Natural killer cell treated with Interleukin-12 subunit alpha and Interleukin-12 subunit beta and Interleukin-15 and Interleukin-18, amount 100 ng/mL, for 72 hours (primary cell): ENCODE measurements around the gene FIGN. TPM values are rescaled to one million over a fixed set of nuclear protein-coding genes. Genes with fewer than 3 reads are reported as not detected.

Experiments
- ATAC-seq, 2 donors: fragments of 150-1000 bp; cut with Tn5 transposase in 1 of 2; sonication (Bioruptor Pico), chemical (Tn5 transposase) in 1 of 2; 2 replicates each; pipeline ENCODE4 v1.10.0; 2021
- DNase-seq: peaks from one replicate; pipeline ENCODE4 v3.0.0; 2022; ENCODE audit warnings: low spot score
- H3K27ac Mint-ChIP-seq, 2 donors: 1 replicate in 1 of 2; 2 replicates in 1 of 2; pipeline ENCODE4 v1.8.0; 2022; ENCODE audit warnings: mixed read lengths in 2 of 2, mild to moderate bottlenecking in 1 of 2, moderate library complexity in 1 of 2
- H3K27me3 Mint-ChIP-seq, 2 donors: 1 replicate in 1 of 2; 2 replicates in 1 of 2; pipeline ENCODE4 v1.8.0; 2022; ENCODE audit warnings: mixed read lengths in 2 of 2
- H3K36me3 Mint-ChIP-seq: one replicate; pipeline ENCODE4 v1.8.0; 2022; ENCODE audit warnings: mixed read lengths
- H3K4me1 Mint-ChIP-seq, 2 donors: 1 replicate in 1 of 2; 2 replicates in 1 of 2; pipeline ENCODE4 v1.8.0; 2022; ENCODE audit warnings: low read depth in 2 of 2, mixed read lengths in 2 of 2, mild to moderate bottlenecking in 1 of 2
- H3K4me3 Mint-ChIP-seq: one replicate; pipeline ENCODE4 v1.8.0; 2022; ENCODE audit warnings: mixed read lengths
- H3K9me3 Mint-ChIP-seq: 2 replicates; pipeline ENCODE4 v1.8.0; 2022; ENCODE audit warnings: mixed read lengths
- total RNA-seq, 2 donors: library from RNA; stranded (reverse); gene quantifications; one replicate each; pipeline ENCODE4 v1.2.3, GENCODE V29; 2022

The FIGN gene, protein sequence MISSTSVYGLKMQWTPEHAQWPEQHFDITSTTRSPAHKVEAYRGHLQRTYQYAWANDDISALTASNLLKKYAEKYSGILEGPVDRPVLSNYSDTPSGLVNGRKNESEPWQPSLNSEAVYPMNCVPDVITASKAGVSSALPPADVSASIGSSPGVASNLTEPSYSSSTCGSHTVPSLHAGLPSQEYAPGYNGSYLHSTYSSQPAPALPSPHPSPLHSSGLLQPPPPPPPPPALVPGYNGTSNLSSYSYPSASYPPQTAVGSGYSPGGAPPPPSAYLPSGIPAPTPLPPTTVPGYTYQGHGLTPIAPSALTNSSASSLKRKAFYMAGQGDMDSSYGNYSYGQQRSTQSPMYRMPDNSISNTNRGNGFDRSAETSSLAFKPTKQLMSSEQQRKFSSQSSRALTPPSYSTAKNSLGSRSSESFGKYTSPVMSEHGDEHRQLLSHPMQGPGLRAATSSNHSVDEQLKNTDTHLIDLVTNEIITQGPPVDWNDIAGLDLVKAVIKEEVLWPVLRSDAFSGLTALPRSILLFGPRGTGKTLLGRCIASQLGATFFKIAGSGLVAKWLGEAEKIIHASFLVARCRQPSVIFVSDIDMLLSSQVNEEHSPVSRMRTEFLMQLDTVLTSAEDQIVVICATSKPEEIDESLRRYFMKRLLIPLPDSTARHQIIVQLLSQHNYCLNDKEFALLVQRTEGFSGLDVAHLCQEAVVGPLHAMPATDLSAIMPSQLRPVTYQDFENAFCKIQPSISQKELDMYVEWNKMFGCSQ
- total RNA-seq, result not detected

DNA sequence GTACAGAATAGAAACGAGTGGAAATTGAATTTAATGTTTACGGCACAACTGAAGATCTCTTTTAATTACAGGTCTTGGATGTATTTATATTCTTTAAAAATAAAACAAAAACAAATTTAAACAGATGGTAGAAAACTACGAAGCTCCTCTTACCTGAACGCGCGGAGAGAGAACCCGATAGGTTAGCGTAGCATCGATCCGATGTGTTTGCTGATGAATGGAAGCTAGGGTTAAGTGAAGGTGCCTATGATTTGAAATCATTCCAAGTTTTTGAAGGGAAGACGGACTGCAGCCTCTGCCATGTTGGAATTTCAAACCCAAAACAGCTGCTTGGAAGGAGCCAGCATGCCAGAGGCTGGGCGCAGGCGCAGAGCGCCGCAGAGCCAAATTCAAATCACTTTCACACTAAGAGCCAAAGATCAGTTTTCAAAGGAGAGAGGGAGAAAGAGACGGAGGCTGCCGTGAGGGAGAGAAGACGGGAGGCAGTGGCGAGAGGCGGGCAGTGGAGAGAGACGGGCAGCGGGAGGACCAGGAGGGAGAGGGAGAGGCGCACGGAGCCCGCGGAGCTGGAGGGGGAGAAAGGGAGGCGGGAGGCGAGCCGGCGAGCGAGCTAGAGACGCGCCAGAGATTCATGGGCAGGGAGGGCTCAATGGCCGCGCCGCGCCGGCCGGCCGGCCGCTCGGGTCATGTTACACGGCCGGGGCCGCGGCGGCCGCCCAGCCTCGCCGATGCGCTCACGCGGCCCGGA, at the start of gene FIGN:
Gene FIGN, minus strand, starts transcription at position 324 of the 748 bp plus-strand sequence. CDS start 1,081 bp downstream, outside the sequence.
- peaks cover 6% of the 10 kb centered on the region for H3K9me3 Mint-ChIP-seq

DNA sequence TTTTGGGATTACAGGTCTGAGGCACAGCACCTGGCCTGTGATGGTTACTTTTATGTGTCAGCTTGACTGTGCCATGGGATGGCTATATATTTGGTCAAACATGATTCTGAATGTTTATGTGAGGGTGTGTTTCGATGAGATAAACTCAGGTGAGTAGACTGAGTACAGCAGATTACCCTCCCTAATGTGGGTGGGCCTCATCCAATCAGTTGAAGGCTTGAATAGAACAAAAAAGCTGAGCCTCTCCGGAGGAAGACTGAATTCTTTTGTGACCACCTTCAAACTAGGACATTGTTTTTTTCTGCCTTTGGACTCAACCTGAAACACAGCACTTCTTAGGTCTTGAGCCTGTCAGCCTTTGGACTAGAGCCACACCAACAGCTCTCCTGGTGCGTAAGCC, 49.4 kb upstream of the FIGN start:
- no peak overlapping the region for H3K4me3 Mint-ChIP-seq
- peaks cover 5% of the 10 kb centered on the region for H3K9me3 Mint-ChIP-seq
- H3K4me1 Mint-ChIP-seq, result no peaks in the 10 kb centered on the region
- DNase-seq, result no peak
- ATAC-seq, result no peak
- no peaks in the 10 kb centered on the region for H3K27me3 Mint-ChIP-seq
- H3K36me3 Mint-ChIP-seq, result no peaks in the 10 kb centered on the region
- H3K27ac Mint-ChIP-seq, result no peak overlapping the region

More for the DNA sequence above, at the start of gene FIGN:
- Mint-ChIP-seq H3K27me3 (peaks cover 11 to 16% of the 10 kb centered on the region in 2 donors), H3K27ac (no peak within 1 kb of the TSS), H3K4me1 (no peaks in the 10 kb centered on the region), H3K4me3 (no peak within 1 kb of the TSS), H3K36me3 (peaks cover 7% of the 10 kb centered on the region)
- no peak for ATAC-seq
- no peak for DNase-seq

DNA sequence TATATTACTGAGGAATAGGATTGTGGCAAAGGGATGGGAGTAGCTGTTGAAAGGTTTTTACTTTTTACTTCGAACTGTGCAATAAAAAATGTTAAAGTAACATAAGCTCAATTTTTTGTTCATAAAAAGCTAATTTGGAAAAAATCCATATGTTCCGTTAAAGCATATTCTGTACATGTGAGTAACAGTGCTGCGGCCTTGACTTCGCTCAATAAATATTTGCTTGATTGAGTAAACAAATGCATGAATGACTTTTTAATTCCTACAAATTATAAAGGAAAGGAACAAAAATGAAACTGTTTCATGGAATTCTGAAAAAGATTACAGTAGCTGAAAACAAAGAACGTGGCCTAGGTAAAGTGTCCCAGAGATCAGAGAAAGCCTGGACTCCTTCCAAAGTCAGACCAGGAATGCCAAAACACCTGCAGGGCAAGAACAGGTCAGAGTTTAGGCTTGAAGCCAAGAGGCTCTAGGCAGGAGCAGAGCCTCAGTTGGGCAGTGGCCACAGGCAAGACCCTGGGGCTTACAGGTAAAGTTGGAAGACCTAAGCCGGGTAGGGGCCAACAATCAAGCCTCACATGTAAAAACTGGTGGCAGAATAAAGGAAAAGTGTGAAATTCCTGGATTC, 44.3 kb upstream of the FIGN start:
- Mint-ChIP-seq H3K9me3 (peaks cover 10% of the 10 kb centered on the region), H3K27me3 (no peaks in the 10 kb centered on the region), H3K36me3 (no peaks in the 10 kb centered on the region), H3K27ac (no peak overlapping the region), H3K4me1 (no peaks in the 10 kb centered on the region), H3K4me3 (no peak overlapping the region)
- ATAC-seq (no peak), DNase-seq (no peak)

DNA sequence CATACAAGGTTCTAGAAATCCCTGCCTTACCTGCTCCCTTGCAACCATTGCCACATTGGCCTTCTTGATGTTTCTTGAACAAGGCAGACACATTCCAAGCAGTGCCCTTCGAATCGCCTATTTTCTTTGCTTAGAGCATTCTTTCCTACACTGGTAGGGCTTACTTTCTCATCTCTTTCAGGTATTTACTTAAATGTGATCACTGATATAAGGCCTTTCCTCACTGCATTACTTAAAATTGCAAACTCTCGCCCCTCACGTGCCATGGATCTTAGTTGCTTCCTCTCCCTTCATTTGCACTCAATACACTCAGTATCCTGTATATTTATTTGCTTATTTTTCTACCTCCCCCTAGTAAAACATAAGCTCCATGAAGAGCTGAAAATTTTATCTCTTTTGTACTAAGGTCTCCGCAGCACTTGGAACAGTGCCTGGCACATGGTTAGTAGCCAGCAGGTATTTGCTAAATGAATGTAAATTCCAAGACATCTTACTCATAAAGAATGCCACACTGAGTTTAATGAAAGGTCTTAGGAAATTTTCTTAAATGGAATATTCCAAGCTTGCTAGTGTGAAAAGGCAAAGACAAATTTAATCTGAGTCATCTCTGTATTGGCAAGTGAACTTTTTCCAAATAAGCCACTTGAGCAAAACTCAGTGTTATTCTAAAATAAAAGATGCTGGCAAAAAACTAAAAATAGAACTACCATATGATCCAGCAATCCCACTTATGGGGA, 42.4 kb upstream of the FIGN start:
- Mint-ChIP-seq H3K9me3 (peaks cover 10% of the 10 kb centered on the region), H3K27ac (no peak overlapping the region), H3K36me3 (no peaks in the 10 kb centered on the region), H3K27me3 (no peaks in the 10 kb centered on the region), H3K4me1 (no peaks in the 10 kb centered on the region), H3K4me3 (no peak overlapping the region)
- ATAC-seq (no peak), DNase-seq (no peak)

DNA sequence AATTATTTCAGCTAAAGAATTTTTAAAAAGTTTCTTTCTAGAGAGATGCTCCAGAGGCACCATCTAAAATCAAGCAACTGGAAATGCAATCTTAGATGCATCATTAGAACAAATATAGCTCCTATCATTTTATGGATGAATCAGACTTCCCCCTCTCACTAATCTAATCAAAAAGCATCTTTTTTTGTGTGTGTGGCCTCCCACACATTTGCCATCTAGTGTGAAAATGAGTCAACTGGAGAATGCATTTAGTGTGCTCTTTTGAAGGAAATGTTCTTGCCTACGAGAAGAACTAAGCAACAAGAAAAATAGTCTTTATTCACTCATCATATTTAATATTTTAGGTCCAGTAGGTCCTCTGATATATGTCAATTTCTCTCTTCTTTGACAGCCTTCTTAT, 39.5 kb upstream of the FIGN start:
- DNase-seq (no peak), ATAC-seq (no peak)
- no peak overlapping the region for H3K27ac Mint-ChIP-seq
- H3K4me3 Mint-ChIP-seq, result no peak overlapping the region
- no peaks in the 10 kb centered on the region for H3K4me1 Mint-ChIP-seq
- H3K27me3 Mint-ChIP-seq, result no peaks in the 10 kb centered on the region
- H3K36me3 Mint-ChIP-seq, result no peaks in the 10 kb centered on the region
- peaks cover 16% of the 10 kb centered on the region for H3K9me3 Mint-ChIP-seq

DNA sequence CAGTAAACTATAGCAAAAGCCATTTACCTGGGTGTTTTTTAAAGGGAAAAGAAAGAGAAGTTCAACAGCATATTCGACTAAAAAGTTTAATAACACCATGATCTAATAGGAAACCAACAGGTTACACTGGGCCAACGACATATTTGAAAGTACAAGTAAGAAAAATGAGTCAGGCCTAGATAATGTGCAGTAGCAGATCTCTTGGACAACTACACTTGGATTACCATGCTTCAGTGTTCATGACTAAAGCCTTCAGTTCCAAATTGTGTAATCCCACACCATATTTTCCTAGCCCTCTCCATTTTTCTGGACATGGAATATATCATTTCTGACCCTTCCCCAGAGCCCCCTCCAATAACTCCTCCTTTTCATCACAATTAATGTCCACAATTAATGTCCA, 39.1 kb upstream of the FIGN start:
- no peak for ATAC-seq
- no peak overlapping the region for H3K27ac Mint-ChIP-seq
- H3K4me3 Mint-ChIP-seq, result no peak overlapping the region
- no peaks in the 10 kb centered on the region for H3K27me3 Mint-ChIP-seq
- H3K36me3 Mint-ChIP-seq, result no peaks in the 10 kb centered on the region
- H3K4me1 Mint-ChIP-seq, result no peaks in the 10 kb centered on the region
- H3K9me3 Mint-ChIP-seq, result peaks cover 16% of the 10 kb centered on the region
- no peak for DNase-seq

DNA sequence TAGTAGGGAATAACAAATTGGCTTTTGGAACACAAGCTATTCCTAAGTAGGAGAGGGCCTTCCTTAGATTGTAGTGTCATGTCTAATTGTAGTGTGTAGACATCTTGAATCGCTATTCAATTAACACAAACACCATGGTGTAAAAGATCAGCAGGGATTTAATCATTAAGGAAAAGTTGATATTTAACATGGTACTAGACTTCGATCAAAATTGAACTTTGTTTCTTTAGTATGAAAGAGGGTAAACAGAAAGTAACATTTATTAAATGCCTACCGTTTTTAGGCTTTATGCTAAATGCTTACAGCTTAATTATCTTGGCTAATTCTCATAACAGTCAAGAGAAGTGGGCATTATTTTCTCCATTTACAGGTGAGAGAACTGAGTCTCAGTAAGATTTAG, 37.5 kb upstream of the FIGN start:
- Mint-ChIP-seq H3K4me1 (no peaks in the 10 kb centered on the region), H3K27ac (no peak overlapping the region), H3K27me3 (no peaks in the 10 kb centered on the region)

DNA sequence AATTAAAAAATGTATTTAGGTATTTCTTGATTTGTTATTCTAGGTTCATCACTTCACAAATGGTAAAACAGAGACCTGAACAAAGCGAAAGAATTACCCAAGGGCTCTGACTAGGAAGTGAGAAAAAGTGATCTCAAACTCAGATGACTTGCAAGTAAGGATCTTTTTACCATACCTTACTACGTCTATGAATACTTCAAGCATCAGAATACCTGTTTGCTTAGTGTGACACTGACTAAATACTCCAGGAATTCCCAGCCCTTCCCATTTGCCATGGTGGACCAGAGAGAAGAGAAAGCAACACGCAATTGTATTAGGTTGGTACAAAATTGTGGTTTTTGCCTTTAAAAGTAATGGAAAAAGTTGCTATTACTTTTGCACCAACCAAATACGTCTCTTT, 35.8 kb upstream of the FIGN start:
- Mint-ChIP-seq H3K9me3 (peaks cover 13% of the 10 kb centered on the region), H3K27ac (no peak overlapping the region), H3K4me1 (no peaks in the 10 kb centered on the region), H3K4me3 (no peak overlapping the region), H3K36me3 (no peaks in the 10 kb centered on the region), H3K27me3 (no peaks in the 10 kb centered on the region)
- DNase-seq (no peak), ATAC-seq (no peak)

More for the DNA sequence above, 37.5 kb upstream of the FIGN start:
- no peak for DNase-seq
- Mint-ChIP-seq H3K36me3 (no peaks in the 10 kb centered on the region), H3K9me3 (peaks cover 16% of the 10 kb centered on the region), H3K4me3 (no peak overlapping the region)
- no peak for ATAC-seq

DNA sequence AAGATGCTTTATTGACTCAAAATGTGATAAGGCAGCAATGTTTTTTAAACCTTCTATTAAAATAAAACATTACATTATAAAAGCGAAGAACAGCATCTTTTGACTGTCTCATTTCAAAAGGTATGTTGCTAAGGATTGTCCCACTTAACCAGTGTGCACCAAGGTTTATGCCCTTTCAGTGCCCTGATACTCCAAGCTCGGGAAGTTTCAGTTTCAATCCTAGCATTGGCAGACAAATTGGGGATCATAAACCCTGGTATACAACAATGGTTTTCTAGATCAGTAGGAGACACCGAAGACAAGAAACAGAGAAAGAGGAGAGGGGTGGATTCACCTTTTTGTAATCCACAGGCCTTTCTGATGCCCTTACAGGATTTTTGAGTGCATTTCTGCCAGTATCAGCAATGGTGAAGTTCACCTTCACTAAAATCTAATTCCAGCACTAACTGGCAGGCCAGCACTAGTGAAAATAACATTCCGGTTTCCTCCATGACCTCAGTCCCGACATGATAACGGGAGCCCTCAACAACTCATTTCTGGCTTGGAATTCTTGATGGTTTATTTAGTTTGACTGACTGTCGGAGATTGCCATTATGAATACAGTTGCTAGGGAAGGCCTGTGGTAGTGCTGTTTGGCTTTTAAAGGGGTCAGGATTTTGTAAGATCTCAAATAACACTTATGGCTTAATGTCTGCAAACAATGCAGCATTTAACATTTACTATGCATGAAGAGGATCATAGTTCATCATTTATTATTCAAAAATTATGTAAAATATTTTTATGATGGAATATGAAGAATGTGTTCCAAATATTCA, 33.3 kb upstream of the FIGN start:
- no peak for DNase-seq
- no peak overlapping the region for H3K27ac Mint-ChIP-seq

DNA sequence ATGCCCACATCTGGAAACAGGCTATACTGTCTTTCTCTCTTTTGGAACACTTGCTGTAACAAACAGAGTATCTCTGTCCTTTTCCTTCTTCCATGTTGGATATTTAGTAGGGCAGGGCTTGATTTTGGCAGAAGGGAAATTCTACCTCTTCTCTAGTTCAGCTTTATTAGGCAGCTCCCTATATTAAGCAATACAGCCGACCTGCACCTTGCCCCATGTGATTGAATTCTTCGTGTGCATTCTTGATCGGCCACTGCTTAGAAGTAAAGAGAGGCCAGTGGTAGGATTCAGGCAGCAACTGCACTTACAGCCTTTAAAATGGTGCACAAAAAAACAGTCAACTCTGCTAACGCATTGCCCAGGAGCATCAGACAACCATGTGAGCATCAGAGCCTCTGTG, 31.3 kb upstream of the FIGN start:
- H3K4me1 Mint-ChIP-seq, result no peaks in the 10 kb centered on the region
- H3K36me3 Mint-ChIP-seq, result no peaks in the 10 kb centered on the region

More for the DNA sequence above, 33.3 kb upstream of the FIGN start:
- H3K4me3 Mint-ChIP-seq, result no peak overlapping the region
- H3K36me3 Mint-ChIP-seq, result no peaks in the 10 kb centered on the region
- H3K9me3 Mint-ChIP-seq, result peaks cover 20% of the 10 kb centered on the region
- H3K27me3 Mint-ChIP-seq, result no peaks in the 10 kb centered on the region
- H3K4me1 Mint-ChIP-seq, result no peaks in the 10 kb centered on the region
- no peak for ATAC-seq

DNA sequence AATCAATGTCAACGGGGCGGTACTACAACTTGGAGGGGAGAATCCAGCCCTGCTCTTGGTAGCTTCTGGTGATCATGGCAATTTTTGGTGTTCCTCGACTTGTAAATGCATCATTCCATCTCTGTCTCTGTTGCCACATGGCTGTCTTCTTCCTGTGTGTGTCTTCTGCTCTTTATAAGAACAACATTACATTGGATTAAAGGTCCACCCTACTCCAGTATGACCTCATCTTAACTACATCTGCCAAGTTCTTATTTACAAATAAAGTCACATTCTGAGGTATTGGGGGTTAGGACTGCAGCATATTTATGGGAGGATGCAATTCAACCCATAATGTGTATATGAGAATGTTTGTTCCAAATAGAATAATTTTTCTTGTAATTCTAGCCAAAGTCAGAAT, 28.8 kb upstream of the FIGN start:
- H3K4me3 Mint-ChIP-seq, result no peak overlapping the region
- H3K4me1 Mint-ChIP-seq, result no peaks in the 10 kb centered on the region
- H3K36me3 Mint-ChIP-seq, result no peaks in the 10 kb centered on the region
- H3K9me3 Mint-ChIP-seq, result peaks cover 17% of the 10 kb centered on the region
- no peak for DNase-seq
- no peaks in the 10 kb centered on the region for H3K27me3 Mint-ChIP-seq
- no peak overlapping the region for H3K27ac Mint-ChIP-seq
- ATAC-seq, result no peak

More for the DNA sequence above, 31.3 kb upstream of the FIGN start:
- no peak for DNase-seq
- no peak for ATAC-seq
- no peak overlapping the region for H3K4me3 Mint-ChIP-seq
- H3K27ac Mint-ChIP-seq, result no peak overlapping the region
- H3K27me3 Mint-ChIP-seq, result no peaks in the 10 kb centered on the region
- peaks cover 20% of the 10 kb centered on the region for H3K9me3 Mint-ChIP-seq

DNA sequence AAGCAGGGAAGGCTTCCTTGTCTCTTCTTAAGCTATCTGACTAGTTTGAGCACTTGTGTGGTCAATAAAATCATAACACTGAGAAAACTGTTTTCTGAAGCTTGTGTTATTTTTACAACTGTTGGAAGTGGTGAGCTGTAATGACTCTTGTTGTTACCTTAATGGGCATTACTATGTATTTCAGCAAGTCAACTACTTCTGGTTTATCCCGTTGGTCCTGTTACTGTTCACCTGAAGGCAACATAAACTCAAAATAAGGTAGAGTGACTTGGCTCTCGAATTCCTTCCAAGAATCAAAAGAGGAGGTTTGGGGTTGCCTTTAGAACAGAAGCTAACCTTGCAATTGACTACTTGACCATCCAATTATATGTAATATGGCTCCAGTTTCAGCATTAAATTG, 23.2 kb upstream of the FIGN start:
- no peak for DNase-seq
- H3K27ac Mint-ChIP-seq, result no peak overlapping the region
- ATAC-seq, result no peak
- H3K4me3 Mint-ChIP-seq, result no peak overlapping the region
- H3K36me3 Mint-ChIP-seq, result no peaks in the 10 kb centered on the region
- no peaks in the 10 kb centered on the region for H3K27me3 Mint-ChIP-seq
- no peaks in the 10 kb centered on the region for H3K4me1 Mint-ChIP-seq
- peaks cover 7% of the 10 kb centered on the region for H3K9me3 Mint-ChIP-seq
